CD4-positive, alpha-beta T cell treated with Interleukin-4 for 4 hours (primary cell): ENCODE results near the gene RASA3.
"Not testable (repeated sequence)": the region's sequence is repeated elsewhere in the genome, so short reads cannot be mapped to it uniquely, and the experiment has no call there.

Experiments
- DNase-seq: peaks from one replicate; pipeline ENCODE4 v3.0.0-alpha.2; 2020

The RASA3 gene

GRCh38 chr13:114132419-114133121 is at the start of gene RASA3:
Gene RASA3 (minus strand): TSS chr13:114132623. CDS start chr13:114132489, 134 bp downstream.
- no peak for DNase-seq

GRCh38 chr13:114179087-114179658 is 46.8 kb upstream of the RASA3 start, which contains the start of gene CFAP97D2:
Gene CFAP97D2 (plus strand): TSS chr13:114179257. CDS start chr13:114179331, 74 bp downstream.
- DNase-seq, result no peak

- no peak for DNase-seq
Measured at GRCh38 chr13:114177245-114178010, 45.0 kb upstream of the RASA3 start.

- DNase-seq, result not testable (repeated sequence)
Measured at GRCh38 chr13:114176359-114176902, 44.0 kb upstream of the RASA3 start.

GRCh38 chr13:114174529-114174961 is 42.1 kb upstream of the RASA3 start:
- DNase-seq, result no peak

- DNase-seq, result no peak
Measured at GRCh38 chr13:114173745-114174144, 41.3 kb upstream of the RASA3 start.

- DNase-seq, result no peak
Measured at GRCh38 chr13:114173272-114173671, 40.8 kb upstream of the RASA3 start.

GRCh38 chr13:114167885-114168284 is 35.5 kb upstream of the RASA3 start:
- DNase-seq, result no peak

GRCh38 chr13:114167426-114167825 is 35.0 kb upstream of the RASA3 start:
- no peak for DNase-seq

GRCh38 chr13:114166381-114167131 is 34.1 kb upstream of the RASA3 start:
- no peak for DNase-seq

- DNase-seq, result no peak
Measured at GRCh38 chr13:114164681-114165429, 32.4 kb upstream of the RASA3 start.

- DNase-seq, result no peak
Measured at GRCh38 chr13:114164053-114164452, 31.6 kb upstream of the RASA3 start.

- DNase-seq, result no peak
Measured at GRCh38 chr13:114162533-114162922, 30.1 kb upstream of the RASA3 start.

- peak; percentile 44 for DNase-seq
Measured at GRCh38 chr13:114161644-114162532, 29.5 kb upstream of the RASA3 start.

GRCh38 chr13:114161028-114161556 is 28.7 kb upstream of the RASA3 start:
- DNase-seq, result no peak

GRCh38 chr13:114158869-114159666 is 26.6 kb upstream of the RASA3 start:
- not testable (repeated sequence) for DNase-seq

GRCh38 chr13:114157869-114158495 is 25.6 kb upstream of the RASA3 start:
- no peak for DNase-seq

GRCh38 chr13:114155926-114156883 is 23.8 kb upstream of the RASA3 start:
- DNase-seq, result no peak
